ENCODE results near the gene GRID1. TPM values are rescaled to one million over a fixed set of nuclear protein-coding genes. Genes with fewer than 3 reads are reported as not detected.
"Not testable (repeated sequence)": the region's sequence is repeated elsewhere in the genome, so short reads cannot be mapped to it uniquely, and the experiment has no call there.

Gene GRID1
- total and polyA plus RNA-seq, 10 donors = 0.06 to 0.42 (median 0.15) TPM; not detected in 4

DNA sequence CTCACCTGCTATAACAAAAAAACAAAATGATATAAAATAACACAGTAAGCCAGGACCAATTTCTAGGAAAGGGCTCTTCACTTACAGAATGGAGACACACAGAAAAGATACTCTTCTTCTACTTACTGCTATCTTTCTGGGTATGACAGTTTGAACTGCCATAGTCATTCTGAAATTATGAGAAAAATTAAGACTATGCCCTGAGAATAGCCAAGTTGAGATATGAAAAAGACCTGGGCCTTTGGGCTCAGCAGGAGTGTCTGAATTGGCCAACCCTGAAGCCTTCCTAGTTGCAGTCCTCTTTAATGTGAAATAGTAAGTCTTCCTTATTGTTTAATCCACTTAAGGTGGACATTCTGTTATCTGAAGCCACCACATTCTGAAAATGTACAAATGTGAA lies 519.5 kb downstream of the GRID1 start:
- H3K27me3 ChIP-seq (replicated peaks in 1 of 7) = no peaks in the 10 kb centered on the region
- no peak overlapping the region for H3K27ac ChIP-seq
- no peak for DNase-seq
- peaks cover 0 to 21% (median 11%) of the 10 kb centered on the region in 6 donors for H3K4me1 ChIP-seq
- intact Hi-C loops (cut with DNase I; ENCODE audit: low total_unique reads) = no loop called here
- no peaks in the 10 kb centered on the region for H3K36me3 ChIP-seq
- H3K4me3 ChIP-seq = no peak overlapping the region
- TF ChIP-seq POLR2AphosphoS5 (IDR thresholded peaks at IDR 0.05) (no peak), POLR2A (IDR thresholded peaks at IDR 0.05) (no peak)
- TF ChIP-seq, protein P1, sequence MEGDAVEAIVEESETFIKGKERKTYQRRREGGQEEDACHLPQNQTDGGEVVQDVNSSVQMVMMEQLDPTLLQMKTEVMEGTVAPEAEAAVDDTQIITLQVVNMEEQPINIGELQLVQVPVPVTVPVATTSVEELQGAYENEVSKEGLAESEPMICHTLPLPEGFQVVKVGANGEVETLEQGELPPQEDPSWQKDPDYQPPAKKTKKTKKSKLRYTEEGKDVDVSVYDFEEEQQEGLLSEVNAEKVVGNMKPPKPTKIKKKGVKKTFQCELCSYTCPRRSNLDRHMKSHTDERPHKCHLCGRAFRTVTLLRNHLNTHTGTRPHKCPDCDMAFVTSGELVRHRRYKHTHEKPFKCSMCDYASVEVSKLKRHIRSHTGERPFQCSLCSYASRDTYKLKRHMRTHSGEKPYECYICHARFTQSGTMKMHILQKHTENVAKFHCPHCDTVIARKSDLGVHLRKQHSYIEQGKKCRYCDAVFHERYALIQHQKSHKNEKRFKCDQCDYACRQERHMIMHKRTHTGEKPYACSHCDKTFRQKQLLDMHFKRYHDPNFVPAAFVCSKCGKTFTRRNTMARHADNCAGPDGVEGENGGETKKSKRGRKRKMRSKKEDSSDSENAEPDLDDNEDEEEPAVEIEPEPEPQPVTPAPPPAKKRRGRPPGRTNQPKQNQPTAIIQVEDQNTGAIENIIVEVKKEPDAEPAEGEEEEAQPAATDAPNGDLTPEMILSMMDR (IDR thresholded peaks at IDR 0.05 in 8 of 11, conservative IDR thresholded peaks at IDR 0.05 in 3 of 11) = no peak
- peaks cover 0 to 13% (median 7%) of the 10 kb centered on the region in 8 donors for H3K9me3 ChIP-seq

DNA sequence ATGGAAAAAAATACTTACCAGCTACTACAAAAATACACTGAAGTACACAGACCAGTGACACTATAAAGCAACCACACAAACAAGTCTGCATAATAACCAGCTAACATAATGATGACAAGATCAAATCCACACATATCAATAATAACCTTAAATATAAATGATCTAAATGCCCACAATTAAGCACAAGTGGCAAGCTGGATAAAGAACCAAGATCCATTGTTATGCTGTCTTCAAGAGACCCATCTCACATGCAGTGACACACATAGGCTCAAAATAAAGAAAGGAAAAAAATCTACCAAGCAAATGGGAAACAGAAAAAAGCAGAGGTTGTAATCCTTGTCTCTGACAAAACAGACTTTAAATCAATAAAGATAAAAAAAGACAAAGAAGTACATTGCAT lies 527.9 kb downstream of the GRID1 start:
- H3K36me3 ChIP-seq; H3K27ac ChIP-seq; DNase-seq; H3K4me3 ChIP-seq; H3K4me1 ChIP-seq; H3K27me3 ChIP-seq (replicated peaks in 1 of 7); intact Hi-C loops (cut with DNase I; ENCODE audit: low total_unique reads): not testable (repeated sequence)
- H3K9me3 ChIP-seq = peaks cover 3 to 63% (median 55%) of the 10 kb centered on the region in 8 donors

DNA sequence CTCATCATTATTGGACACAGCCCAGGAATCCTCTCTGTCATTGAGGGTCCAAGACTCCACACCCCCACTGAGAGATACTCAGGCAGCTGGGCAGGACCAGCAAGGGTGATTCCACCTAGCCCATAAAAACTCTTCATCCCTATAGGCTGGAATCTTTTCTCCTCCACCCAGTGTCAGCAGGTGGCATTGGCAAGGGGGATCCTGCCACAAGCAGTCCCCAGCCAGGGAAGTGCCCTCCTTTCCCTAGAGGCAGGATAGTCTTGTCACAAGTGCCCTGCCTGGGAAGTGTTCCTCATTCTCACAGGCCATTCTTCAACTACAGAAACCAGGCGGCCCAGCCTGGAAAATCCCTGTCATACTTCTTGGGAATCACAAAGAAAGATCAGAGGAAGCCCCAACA lies 533.6 kb downstream of the GRID1 start:
- peak; percentile 43 for DNase-seq
- no peaks in the 10 kb centered on the region for H3K36me3 ChIP-seq
- H3K4me3 ChIP-seq = no peak overlapping the region
- WGBS, 5 donors = 33 to 81% (median 61%) methylated on average over 1 of the region's 1 CpG
- intact Hi-C loops (cut with DNase I; ENCODE audit: low total_unique reads) = no loop called here
- H3K27ac ChIP-seq = no peak overlapping the region
- H3K4me1 ChIP-seq = no peaks in the 10 kb centered on the region
- peaks cover 0 to 55% (median 38%) of the 10 kb centered on the region in 8 donors for H3K9me3 ChIP-seq
- TF ChIP-seq POLR2A (IDR thresholded peaks at IDR 0.05) (no peak), POLR2AphosphoS5 (IDR thresholded peaks at IDR 0.05) (no peak)
- TF ChIP-seq, protein P1 (IDR thresholded peaks at IDR 0.05 in 8 of 11, conservative IDR thresholded peaks at IDR 0.05 in 3 of 11) = no peak
- H3K27me3 ChIP-seq (replicated peaks in 1 of 7) = no peaks in the 10 kb centered on the region

DNA sequence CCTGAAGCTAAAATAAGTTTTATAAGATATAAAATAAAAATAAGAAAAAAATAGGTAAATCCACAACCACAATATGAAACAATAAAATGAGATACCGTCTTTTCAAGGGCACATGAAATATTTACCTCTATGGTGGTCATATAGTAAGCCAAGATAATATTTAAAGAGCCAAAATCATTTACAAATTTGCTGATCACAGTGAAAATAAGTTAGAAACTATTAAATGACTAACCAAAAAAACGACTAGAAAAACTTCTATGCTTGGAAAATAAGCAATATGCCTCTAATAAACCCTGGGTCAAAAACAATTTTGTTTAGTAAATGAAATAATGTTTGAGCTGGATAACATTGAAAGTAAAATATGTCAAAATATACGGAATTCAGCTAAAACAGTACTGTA lies 535.2 kb downstream of the GRID1 start:
- Histone ChIP-seq H3K4me3 (no peak overlapping the region), H3K27me3 (replicated peaks in 1 of 7) (peaks cover 0 to 4% (median 0%) of the 10 kb centered on the region in 7 donors), H3K36me3 (no peaks in the 10 kb centered on the region), H3K4me1 (no peaks in the 10 kb centered on the region), H3K27ac (no peak overlapping the region), H3K9me3 (peaks cover 0 to 48% (median 24%) of the 10 kb centered on the region in 8 donors)
- intact Hi-C loops (cut with DNase I; ENCODE audit: low total_unique reads) = no loop called here
- TF ChIP-seq POLR2AphosphoS5 (IDR thresholded peaks at IDR 0.05) (no peak), POLR2A (IDR thresholded peaks at IDR 0.05) (no peak)
- TF ChIP-seq, protein P1 (IDR thresholded peaks at IDR 0.05 in 8 of 11, conservative IDR thresholded peaks at IDR 0.05 in 3 of 11) = no peak
- whole genome bisulfite sequencing, 5 donors = 62 to 74% (median 64%) methylated on average over 3 of the region's 3 CpGs
- no peak for DNase-seq

DNA sequence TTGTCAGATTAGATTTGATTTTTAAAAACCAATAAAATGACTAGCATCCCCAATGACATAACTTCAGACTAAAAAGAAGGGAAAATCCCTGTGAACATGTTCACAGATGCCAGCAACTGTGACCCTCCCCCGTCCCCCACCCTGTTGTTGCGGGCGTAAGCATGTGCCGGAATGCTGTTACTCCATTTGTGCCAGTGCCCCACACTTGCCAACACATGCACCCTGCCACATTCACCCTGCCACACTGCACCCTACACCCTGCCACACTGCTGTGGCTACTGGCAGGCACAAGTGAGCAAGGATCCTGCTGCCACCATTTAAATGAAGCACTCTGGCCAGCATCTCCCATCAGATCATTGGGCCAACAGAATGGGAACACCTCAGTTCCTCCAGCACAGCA lies 540.2 kb downstream of the GRID1 start:
- H3K4me1 ChIP-seq = no peaks in the 10 kb centered on the region
- H3K27me3 ChIP-seq (replicated peaks in 1 of 7) = peaks cover 0 to 7% (median 0%) of the 10 kb centered on the region in 7 donors
- TF ChIP-seq, protein P1 (IDR thresholded peaks at IDR 0.05 in 8 of 11, conservative IDR thresholded peaks at IDR 0.05 in 3 of 11) = no peak
- TF ChIP-seq POLR2AphosphoS5 (IDR thresholded peaks at IDR 0.05) (no peak), POLR2A (IDR thresholded peaks at IDR 0.05) (no peak)
- 88 to 97% (median 95%) methylated on average over 4 of the region's 4 CpGs for WGBS, 5 donors
- H3K36me3 ChIP-seq = no peaks in the 10 kb centered on the region
- no peak overlapping the region for H3K4me3 ChIP-seq
- no peak overlapping the region for H3K27ac ChIP-seq
- peak; percentile 41 for DNase-seq
- H3K9me3 ChIP-seq = peaks cover 0 to 28% (median 5%) of the 10 kb centered on the region in 8 donors
- intact Hi-C loops (cut with DNase I; ENCODE audit: low total_unique reads) = no loop called here
